Activated T-helper 2 cell treated with anti-CD3 and anti-CD28 coated beads, Interferon-gamma antibody, Interleukin-2, Interleukin-4, amounts not matched to agents 10 μg/mL and 5 μg/mL and 100 μg/mL, durations not matched to agents 14 hours and 24 hours and 36 hours (primary cell): Measurements from ENCODE around the gene PNPO. TPM values are rescaled to one million over a fixed set of nuclear protein-coding genes. Genes with fewer than 3 reads are reported as not detected.
"Not testable (repeated sequence)": the region's sequence is repeated elsewhere in the genome, so short reads cannot be mapped to it uniquely, and the experiment has no call there.

Source experiments
- DNase-seq: peaks from one replicate; pipeline ENCODE4 v3.0.0; 2021; ENCODE audit warnings: low spot score
- H3K27ac Mint-ChIP-seq: one replicate; pipeline ENCODE4 v1.8.0; 2021; ENCODE audit warnings: mixed read lengths
- H3K27me3 Mint-ChIP-seq: one replicate; pipeline ENCODE4 v1.8.0; 2021; ENCODE audit warnings: low read depth, mixed read lengths
- H3K36me3 Mint-ChIP-seq: one replicate; pipeline ENCODE4 v1.8.0; 2021; ENCODE audit warnings: low read depth, mixed read lengths
- H3K4me1 Mint-ChIP-seq: one replicate; pipeline ENCODE4 v1.8.0; 2021; ENCODE audit warnings: low read depth, mixed read lengths
- H3K4me3 Mint-ChIP-seq: one replicate; pipeline ENCODE4 v1.8.0; 2021; ENCODE audit warnings: low read depth, mild to moderate bottlenecking, moderate library complexity, mixed read lengths
- H3K9me3 Mint-ChIP-seq: one replicate; pipeline ENCODE4 v1.8.0; 2021; ENCODE audit warnings: mixed read lengths
- intact Hi-C: fragments of 100-400 bp; cut with micrococcal nuclease; formaldehyde crosslinking; loops from one replicate; pipeline ENCODE4 v1.15.1; 2023
- total RNA-seq: library from RNA; stranded (reverse); gene quantifications from 2 replicates; pipeline ENCODE4 v1.2.3, GENCODE V29; 2022

The PNPO gene
- total RNA-seq, 1 donor from 2014 or later, result 41.0 TPM

- Mint-ChIP-seq H3K27me3 (no peaks in the 10 kb centered on the region), H3K4me3 (no peak overlapping the region), H3K27ac (no peak overlapping the region), H3K9me3 (no peaks in the 10 kb centered on the region), H3K36me3 (peaks cover 14% of the 10 kb centered on the region), H3K4me1 (peaks cover 5% of the 10 kb centered on the region)
- no peak for DNase-seq
- intact Hi-C loops, result no loop called here
These were observed 36.1 kb upstream of the PNPO start for GRCh38 chr17:47905221-47905733.

GRCh38 chr17:47906443-47906842 lies 34.9 kb upstream of the PNPO start:
- no peak overlapping the region for H3K4me3 Mint-ChIP-seq
- no peaks in the 10 kb centered on the region for H3K27me3 Mint-ChIP-seq
- intact Hi-C loops, result no loop called here
- no peaks in the 10 kb centered on the region for H3K9me3 Mint-ChIP-seq
- H3K36me3 Mint-ChIP-seq, result peaks cover 14% of the 10 kb centered on the region
- H3K4me1 Mint-ChIP-seq, result peaks cover 5% of the 10 kb centered on the region
- no peak for DNase-seq
- no peak overlapping the region for H3K27ac Mint-ChIP-seq

GRCh38 chr17:47907932-47908562 lies 33.3 kb upstream of the PNPO start:
- H3K27ac Mint-ChIP-seq, result no peak overlapping the region
- intact Hi-C loops, result no loop called here
- H3K36me3 Mint-ChIP-seq, result peaks cover 10% of the 10 kb centered on the region
- peaks cover 5% of the 10 kb centered on the region for H3K4me1 Mint-ChIP-seq
- H3K27me3 Mint-ChIP-seq, result no peaks in the 10 kb centered on the region
- no peak for DNase-seq
- no peak overlapping the region for H3K4me3 Mint-ChIP-seq
- H3K9me3 Mint-ChIP-seq, result no peaks in the 10 kb centered on the region

- intact Hi-C loops, result no loop called here
- Mint-ChIP-seq H3K27me3 (no peaks in the 10 kb centered on the region), H3K4me3 (no peak overlapping the region), H3K9me3 (no peaks in the 10 kb centered on the region), H3K4me1 (peaks cover 2% of the 10 kb centered on the region), H3K27ac (no peak overlapping the region), H3K36me3 (peaks cover 28% of the 10 kb centered on the region)
- DNase-seq, result no peak
These were observed 28.3 kb upstream of the PNPO start for GRCh38 chr17:47913050-47913449.

GRCh38 chr17:47914306-47914948 lies 26.9 kb upstream of the PNPO start:
- Mint-ChIP-seq H3K4me3 (no peak overlapping the region), H3K27me3 (no peaks in the 10 kb centered on the region), H3K36me3 (peaks cover 33% of the 10 kb centered on the region), H3K27ac (no peak overlapping the region), H3K4me1 (no peaks in the 10 kb centered on the region), H3K9me3 (no peaks in the 10 kb centered on the region)
- no peak for DNase-seq
- intact Hi-C loops, result no loop called here

GRCh38 chr17:47915776-47916398 lies 25.5 kb upstream of the PNPO start:
- H3K27ac Mint-ChIP-seq, result no peak overlapping the region
- H3K9me3 Mint-ChIP-seq, result no peaks in the 10 kb centered on the region
- no peaks in the 10 kb centered on the region for H3K4me1 Mint-ChIP-seq
- no peak for DNase-seq
- peaks cover 35% of the 10 kb centered on the region for H3K36me3 Mint-ChIP-seq
- intact Hi-C loops, result no loop called here
- H3K4me3 Mint-ChIP-seq, result no peak overlapping the region
- no peaks in the 10 kb centered on the region for H3K27me3 Mint-ChIP-seq

- no peak overlapping the region for H3K4me3 Mint-ChIP-seq
- no peaks in the 10 kb centered on the region for H3K4me1 Mint-ChIP-seq
- peaks cover 37% of the 10 kb centered on the region for H3K36me3 Mint-ChIP-seq
- no peak overlapping the region for H3K27ac Mint-ChIP-seq
- intact Hi-C loops, result no loop called here
- DNase-seq, result no peak
- H3K27me3 Mint-ChIP-seq, result no peaks in the 10 kb centered on the region
- no peaks in the 10 kb centered on the region for H3K9me3 Mint-ChIP-seq
These were observed 24.7 kb upstream of the PNPO start for GRCh38 chr17:47916489-47917208.

GRCh38 chr17:47917581-47917980 lies 23.8 kb upstream of the PNPO start:
- Mint-ChIP-seq H3K36me3 (peaks cover 42% of the 10 kb centered on the region), H3K9me3 (no peaks in the 10 kb centered on the region), H3K4me1 (no peaks in the 10 kb centered on the region), H3K4me3 (no peak overlapping the region), H3K27ac (no peak overlapping the region), H3K27me3 (no peaks in the 10 kb centered on the region)
- intact Hi-C loops, result no loop called here
- DNase-seq, result no peak

GRCh38 chr17:47918006-47918405 lies 23.4 kb upstream of the PNPO start:
- Mint-ChIP-seq H3K4me1 (no peaks in the 10 kb centered on the region), H3K4me3 (no peak overlapping the region), H3K27me3 (no peaks in the 10 kb centered on the region), H3K27ac (no peak overlapping the region), H3K36me3 (peaks cover 44% of the 10 kb centered on the region), H3K9me3 (no peaks in the 10 kb centered on the region)
- intact Hi-C loops, result no loop called here
- no peak for DNase-seq

GRCh38 chr17:47918991-47919390 lies 22.4 kb upstream of the PNPO start:
- no peak overlapping the region for H3K27ac Mint-ChIP-seq
- H3K9me3 Mint-ChIP-seq, result no peaks in the 10 kb centered on the region
- no peak for DNase-seq
- no peak overlapping the region for H3K4me3 Mint-ChIP-seq
- peaks cover 53% of the 10 kb centered on the region for H3K36me3 Mint-ChIP-seq
- intact Hi-C loops, result no loop called here
- no peaks in the 10 kb centered on the region for H3K4me1 Mint-ChIP-seq
- H3K27me3 Mint-ChIP-seq, result no peaks in the 10 kb centered on the region

GRCh38 chr17:47919889-47920288 lies 21.5 kb upstream of the PNPO start:
- DNase-seq, intact Hi-C loops, H3K9me3 Mint-ChIP-seq, H3K4me3 Mint-ChIP-seq, H3K4me1 Mint-ChIP-seq, H3K27ac Mint-ChIP-seq, H3K27me3 Mint-ChIP-seq: not testable (repeated sequence)
- peaks cover 56% of the 10 kb centered on the region for H3K36me3 Mint-ChIP-seq

GRCh38 chr17:47924785-47925677 lies 16.3 kb upstream of the PNPO start:
- Mint-ChIP-seq H3K27me3 (no peaks in the 10 kb centered on the region), H3K36me3 (peaks cover 57% of the 10 kb centered on the region), H3K27ac (no peak overlapping the region), H3K4me3 (no peak overlapping the region), H3K9me3 (no peaks in the 10 kb centered on the region), H3K4me1 (peaks cover 3% of the 10 kb centered on the region)
- no peak for DNase-seq
- intact Hi-C loops, result no loop called here
